Breast epithelium (tissue), 4 donors: ENCODE data around the gene CNR1. TPM values are rescaled to one million over a fixed set of nuclear protein-coding genes. Genes with fewer than 3 reads are reported as not detected.

Experiments used
- DNase-seq, 2 donors: peaks; one replicate each; pipeline ENCODE4 v3.0.0-alpha.2; 2019; ENCODE audit warnings: low spot score in 2 of 2
- H3K27ac ChIP-seq, 2 donors: fragments of 200-600 bp; sonication (generic) in 1 of 2; one replicate each; pipeline ENCODE4 v1.5.1; 2016 to 2019; ENCODE audit warnings: mild to moderate bottlenecking in 1 of 2
- H3K27me3 ChIP-seq, 2 donors: fragments of 200-600 bp; sonication (generic) in 1 of 2; one replicate each; pipeline versions ENCODE4 v1.5.1 to v1.6.0; 2017 to 2019; ENCODE audit warnings: control low read depth in 1 of 2, mild to moderate bottlenecking in 1 of 2
- H3K36me3 ChIP-seq: fragments of 200-600 bp; one replicate; pipeline ENCODE4 v1.5.1; 2019
- H3K4me1 ChIP-seq, 2 donors: fragments of 200-600 bp; sonication (generic); one replicate each; pipeline ENCODE4 v1.5.1; 2016 to 2019; ENCODE audit warnings: control low read depth in 1 of 2
- H3K4me3 ChIP-seq, 3 donors: fragments of 200-600 bp; sonication (generic); 1 replicate in 2 of 3; 2 replicates in 1 of 3; pipeline ENCODE4 v1.5.1; 2016 to 2019; ENCODE audit warnings: mild to moderate bottlenecking in 3 of 3, moderate library complexity in 2 of 3
- H3K9me3 ChIP-seq, 2 donors: fragments of 200-600 bp; sonication (generic) in 1 of 2; one replicate each; pipeline ENCODE4 v1.5.1; 2016 to 2019; ENCODE audit warnings: control low read depth in 1 of 2
- POLR2A ChIP-seq: fragments of 450-650 bp; IDR thresholded peaks from one replicate; pipeline ENCODE4 v1.6.1; 2016; ENCODE audit warnings: antibody characterized with exemption, mild to moderate bottlenecking, moderate library complexity
- POLR2AphosphoS5 ChIP-seq, 3 donors: sonication (generic); formaldehyde crosslinking; IDR thresholded peaks; one replicate each; pipeline ENCODE4 v1.6.1; 2017; ENCODE audit warnings: antibody characterized with exemption in 3 of 3
- intact Hi-C: fragments of 100-400 bp; cut with DNase I; formaldehyde crosslinking; loops from one replicate; pipeline ENCODE4 v1.15.1; 2023; ENCODE audit warnings: low total_unique reads
- total RNA-seq, 3 donors: library from RNA; depleted of rRNA; stranded (reverse); fragments of >200 nt; gene quantifications; one replicate each; pipeline ENCODE4 v1.1.0, GENCODE V29; 2016
- TF ChIP-seq, protein P1 (sequence below), 3 donors: fragments of 450-650 bp; IDR thresholded peaks; one replicate each; pipeline ENCODE4 v1.5.1; 2016 to 2017; ENCODE audit warnings: antibody characterized with exemption in 3 of 3, mild to moderate bottlenecking in 3 of 3, moderate library complexity in 3 of 3

CNR1 gene
- total RNA-seq, 3 donors from 2014 or later: 9.4 to 34.2 (median 30.2) TPM

DNA sequence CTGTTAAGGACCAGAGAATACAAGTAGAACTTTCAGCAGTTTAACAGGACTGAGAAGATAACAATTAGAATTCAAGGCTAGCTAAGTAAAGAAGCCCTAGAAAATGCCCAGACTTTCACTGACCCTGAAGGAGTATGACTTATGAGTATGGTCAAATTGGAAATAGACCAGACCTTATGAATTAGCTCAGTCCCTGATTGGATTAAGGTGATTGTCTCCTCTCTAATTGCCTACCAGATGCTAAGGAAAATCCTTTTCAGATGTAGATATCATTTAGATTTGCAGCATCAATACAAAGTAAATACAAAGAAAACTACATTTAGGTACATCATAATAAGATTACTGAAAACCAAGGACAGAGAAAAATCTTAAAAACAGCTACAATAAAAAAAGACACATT is 58.9 kb downstream of the CNR1 start:
- Histone ChIP-seq H3K36me3 (no peaks in the 10 kb centered on the region), H3K4me3 (no peak overlapping the region), H3K27me3 (no peaks in the 10 kb centered on the region), H3K27ac (no peak overlapping the region), H3K4me1 (no peaks in the 10 kb centered on the region), H3K9me3 (no peaks in the 10 kb centered on the region)
- TF ChIP-seq, protein P1, sequence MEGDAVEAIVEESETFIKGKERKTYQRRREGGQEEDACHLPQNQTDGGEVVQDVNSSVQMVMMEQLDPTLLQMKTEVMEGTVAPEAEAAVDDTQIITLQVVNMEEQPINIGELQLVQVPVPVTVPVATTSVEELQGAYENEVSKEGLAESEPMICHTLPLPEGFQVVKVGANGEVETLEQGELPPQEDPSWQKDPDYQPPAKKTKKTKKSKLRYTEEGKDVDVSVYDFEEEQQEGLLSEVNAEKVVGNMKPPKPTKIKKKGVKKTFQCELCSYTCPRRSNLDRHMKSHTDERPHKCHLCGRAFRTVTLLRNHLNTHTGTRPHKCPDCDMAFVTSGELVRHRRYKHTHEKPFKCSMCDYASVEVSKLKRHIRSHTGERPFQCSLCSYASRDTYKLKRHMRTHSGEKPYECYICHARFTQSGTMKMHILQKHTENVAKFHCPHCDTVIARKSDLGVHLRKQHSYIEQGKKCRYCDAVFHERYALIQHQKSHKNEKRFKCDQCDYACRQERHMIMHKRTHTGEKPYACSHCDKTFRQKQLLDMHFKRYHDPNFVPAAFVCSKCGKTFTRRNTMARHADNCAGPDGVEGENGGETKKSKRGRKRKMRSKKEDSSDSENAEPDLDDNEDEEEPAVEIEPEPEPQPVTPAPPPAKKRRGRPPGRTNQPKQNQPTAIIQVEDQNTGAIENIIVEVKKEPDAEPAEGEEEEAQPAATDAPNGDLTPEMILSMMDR (IDR thresholded peaks at IDR 0.05): no peak
- TF ChIP-seq POLR2A (no peak), POLR2AphosphoS5 (IDR thresholded peaks at IDR 0.05) (no peak)
- intact Hi-C loops: no loop called here
- DNase-seq: no peak

DNA sequence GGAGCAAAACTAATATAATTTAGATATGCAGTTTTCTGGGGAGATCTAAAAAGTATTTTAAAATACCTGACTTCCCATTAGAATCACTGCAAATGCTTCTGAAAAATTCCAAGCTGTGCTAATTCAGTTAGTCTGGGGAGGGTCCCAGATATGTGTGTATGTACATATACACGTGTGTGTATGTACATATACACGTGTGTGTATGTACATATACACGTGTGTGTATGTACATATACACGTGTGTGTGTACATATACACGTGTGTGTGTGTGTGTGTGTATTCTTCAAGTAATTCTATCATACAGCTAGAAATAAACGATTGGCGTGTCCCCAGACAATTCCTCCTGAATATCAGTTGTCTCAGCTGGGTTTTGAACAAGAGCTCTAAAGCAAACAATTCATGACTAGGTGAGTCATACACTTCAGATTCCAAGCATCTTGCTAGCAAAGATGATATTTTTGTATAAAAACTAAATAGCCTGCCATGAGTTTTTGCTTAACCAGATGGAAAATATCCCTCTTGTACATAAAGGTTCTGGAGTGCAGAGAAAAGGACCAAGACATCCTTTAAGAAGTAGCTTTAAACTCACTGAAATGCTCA is 60.3 kb downstream of the CNR1 start:
- Histone ChIP-seq H3K9me3 (no peaks in the 10 kb centered on the region), H3K27ac (no peak overlapping the region), H3K36me3 (no peaks in the 10 kb centered on the region), H3K4me1 (no peaks in the 10 kb centered on the region), H3K4me3 (no peak overlapping the region), H3K27me3 (no peaks in the 10 kb centered on the region)
- intact Hi-C loops: no loop called here
- no peak for DNase-seq
- TF ChIP-seq, protein P1 (IDR thresholded peaks at IDR 0.05): no peak
- no peak for TF ChIP-seq POLR2AphosphoS5 (IDR thresholded peaks at IDR 0.05)
- TF ChIP-seq POLR2A: no peak

Other genes with a start within 250 kb of the CNR1 start
- not detected for gene SPACA1, start 118.5 kb downstream of the CNR1 start, total RNA-seq